Upper lobe of left lung (tissue), 6 donors: ENCODE results near the gene GRB10. TPM values are rescaled to one million over a fixed set of nuclear protein-coding genes. Genes with fewer than 3 reads are reported as not detected.

Experiments
- ATAC-seq, 2 donors: fragments of 200-7000 bp; cut with Tn5 transposase; one replicate each; pipeline ENCODE4 v1.9.1; 2022; ENCODE audit warnings: mild to moderate bottlenecking in 2 of 2, moderate library complexity in 2 of 2; ENCODE audit not compliant: low FRiP score in 2 of 2
- DNase-seq, 2 donors: peaks; one replicate each; pipeline ENCODE4 v3.0.0-alpha.2; 2019 to 2020
- H3K27ac ChIP-seq, 4 donors: fragments of 200-600 bp; sonication (generic); one replicate each; pipeline ENCODE4 v1.5.1; 2016 to 2019
- H3K27me3 ChIP-seq, 4 donors: fragments of 200-600 bp; sonication (generic); one replicate each; pipeline ENCODE4 v1.5.1; 2017 to 2019
- H3K36me3 ChIP-seq, 4 donors: fragments of 200-600 bp; sonication (generic); one replicate each; pipeline ENCODE4 v1.5.1; 2016 to 2019
- H3K4me1 ChIP-seq, 4 donors: fragments of 200-600 bp; sonication (generic); one replicate each; pipeline ENCODE4 v1.5.1; 2018 to 2019
- H3K4me3 ChIP-seq, 4 donors: fragments of 200-600 bp; sonication (generic); one replicate each; pipeline ENCODE4 v1.5.1; 2017 to 2019; ENCODE audit warnings: mild to moderate bottlenecking in 2 of 4, moderate library complexity in 1 of 4
- H3K9me3 ChIP-seq, 4 donors: fragments of 200-600 bp; sonication (generic); one replicate each; pipeline ENCODE4 v1.5.1; 2018 to 2019
- CTCF ChIP-seq, 6 experiments: fragments of 450-650 bp in 4 of 6; fragments of 200-600 bp in 2 of 6; sonication (generic) in 2 of 6; IDR thresholded peaks; one replicate each; pipeline ENCODE4 v1.5.1; 2016 to 2019; ENCODE audit warnings: antibody characterized with exemption in 6 of 6
- EP300 ChIP-seq, 4 donors: sonication (generic); formaldehyde crosslinking; IDR thresholded peaks; one replicate each; pipeline ENCODE4 v1.5.1; 2017; ENCODE audit warnings: antibody characterized with exemption in 4 of 4, control low read depth in 2 of 4
- POLR2A ChIP-seq, 4 donors: fragments of 450-650 bp; IDR thresholded peaks; one replicate each; pipeline ENCODE4 v1.5.1; 2016 to 2017; ENCODE audit warnings: antibody characterized with exemption in 4 of 4, mild to moderate bottlenecking in 2 of 4
- POLR2AphosphoS5 ChIP-seq, 2 donors: sonication (generic); formaldehyde crosslinking; IDR thresholded peaks; one replicate each; pipeline ENCODE4 v1.5.1; 2017; ENCODE audit warnings: antibody characterized with exemption in 2 of 2
- WGBS, 2 donors: methylation state at CpG; one replicate each; pipeline ENCODE4 v1.1.5; 2017 to 2018; 5-methylcytosine and 5-hydroxymethylcytosine counted together
- total RNA-seq, 6 donors: library from RNA; depleted of rRNA in 4 of 6; stranded (reverse); fragments of >200 nt in 4 of 6; gene quantifications; one replicate each; pipeline versions ENCODE4 v1.1.0 to v1.2.1, GENCODE V29; 2016 to 2021
- donor health status: DM: no; HTN: no; CAD: no; lungs with moderate emphysema.
- donor health status: DM: no; HTN: yes; CAD: no; lungs with severe emphysema.

Gene GRB10
- total RNA-seq, 6 donors from 2014 or later, result 32.8 to 92.2 (median 46.5) TPM

- Histone ChIP-seq H3K9me3 (no peaks in the 10 kb centered on the region), H3K4me3 (no peak overlapping the region), H3K27me3 (no peaks in the 10 kb centered on the region), H3K4me1 (peaks cover 24 to 49% (median 31%) of the 10 kb centered on the region in 4 donors), H3K36me3 (peaks cover 0 to 24% (median 12%) of the 10 kb centered on the region in 4 donors), H3K27ac (peak overlapping the region in 1 of 4 donors; percentile 53)
- no peak for TF ChIP-seq POLR2A (IDR thresholded peaks at IDR 0.05)
- TF ChIP-seq POLR2AphosphoS5 (IDR thresholded peaks at IDR 0.05), result no peak
- no peak for TF ChIP-seq EP300 (IDR thresholded peaks at IDR 0.05)
- no peak for TF ChIP-seq CTCF (IDR thresholded peaks at IDR 0.05)
- no peak for DNase-seq
- peak in 1 of 2 donors; percentile 61 for ATAC-seq
- 71 to 80% methylated on average over 13 of the region's 13 CpGs for WGBS, 2 donors
These were observed 105.7 kb downstream of the GRB10 start for GRCh38 chr7:50676740-50677637.

GRCh38 chr7:50676079-50676478, 106.6 kb downstream of the GRB10 start:
- WGBS, 2 donors, result 34 to 36% methylated on average over 5 of the region's 5 CpGs
- DNase-seq (no peak), ATAC-seq (no peak)
- peaks cover 17 to 40% (median 22%) of the 10 kb centered on the region in 4 donors for H3K4me1 ChIP-seq
- peak overlapping the region in 1 of 4 donors; percentile 53 for H3K27ac ChIP-seq
- H3K36me3 ChIP-seq, result peaks cover 0 to 30% (median 12%) of the 10 kb centered on the region in 4 donors
- TF ChIP-seq EP300 (IDR thresholded peaks at IDR 0.05) (no peak), POLR2AphosphoS5 (IDR thresholded peaks at IDR 0.05) (no peak), POLR2A (IDR thresholded peaks at IDR 0.05) (no peak), CTCF (IDR thresholded peaks at IDR 0.05) (no peak)
- no peak overlapping the region for H3K4me3 ChIP-seq
- H3K9me3 ChIP-seq, result no peaks in the 10 kb centered on the region
- no peaks in the 10 kb centered on the region for H3K27me3 ChIP-seq

GRCh38 chr7:50674896-50675835, 107.5 kb downstream of the GRB10 start:
- no peak overlapping the region for H3K27ac ChIP-seq
- H3K36me3 ChIP-seq, result peaks cover 0 to 30% (median 12%) of the 10 kb centered on the region in 4 donors
- 80 to 92% methylated on average over 10 to 11 of the region's 11 CpGs for WGBS, 2 donors
- no peaks in the 10 kb centered on the region for H3K27me3 ChIP-seq
- no peaks in the 10 kb centered on the region for H3K9me3 ChIP-seq
- ATAC-seq, result no peak
- peaks cover 13 to 38% (median 17%) of the 10 kb centered on the region in 4 donors for H3K4me1 ChIP-seq
- TF ChIP-seq POLR2A (IDR thresholded peaks at IDR 0.05) (no peak), POLR2AphosphoS5 (IDR thresholded peaks at IDR 0.05) (no peak), EP300 (IDR thresholded peaks at IDR 0.05) (no peak), CTCF (IDR thresholded peaks at IDR 0.05) (no peak)
- H3K4me3 ChIP-seq, result no peak overlapping the region
- DNase-seq, result no peak

- WGBS, 2 donors, result 88 to 96% methylated on average over 6 to 10 of the region's 10 CpGs
- ATAC-seq, result no peak
- peak in 1 of 2 donors; percentile 64 for DNase-seq
- H3K4me1 ChIP-seq, result peaks cover 13 to 32% (median 17%) of the 10 kb centered on the region in 4 donors
- H3K27ac ChIP-seq, result no peak overlapping the region
- H3K4me3 ChIP-seq, result no peak overlapping the region
- peaks cover 0 to 34% (median 12%) of the 10 kb centered on the region in 4 donors for H3K36me3 ChIP-seq
- TF ChIP-seq CTCF (IDR thresholded peaks at IDR 0.05), result no peak
- no peak for TF ChIP-seq EP300 (IDR thresholded peaks at IDR 0.05)
- TF ChIP-seq POLR2A (IDR thresholded peaks at IDR 0.05), result no peak
- TF ChIP-seq POLR2AphosphoS5 (IDR thresholded peaks at IDR 0.05), result no peak
- H3K27me3 ChIP-seq, result no peaks in the 10 kb centered on the region
- no peaks in the 10 kb centered on the region for H3K9me3 ChIP-seq
These were observed 108.4 kb downstream of the GRB10 start for GRCh38 chr7:50674299-50674698.
